ENCODE data around the gene KLK14.

Gene KLK14, protein sequence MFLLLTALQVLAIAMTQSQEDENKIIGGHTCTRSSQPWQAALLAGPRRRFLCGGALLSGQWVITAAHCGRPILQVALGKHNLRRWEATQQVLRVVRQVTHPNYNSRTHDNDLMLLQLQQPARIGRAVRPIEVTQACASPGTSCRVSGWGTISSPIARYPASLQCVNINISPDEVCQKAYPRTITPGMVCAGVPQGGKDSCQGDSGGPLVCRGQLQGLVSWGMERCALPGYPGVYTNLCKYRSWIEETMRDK

DNA sequence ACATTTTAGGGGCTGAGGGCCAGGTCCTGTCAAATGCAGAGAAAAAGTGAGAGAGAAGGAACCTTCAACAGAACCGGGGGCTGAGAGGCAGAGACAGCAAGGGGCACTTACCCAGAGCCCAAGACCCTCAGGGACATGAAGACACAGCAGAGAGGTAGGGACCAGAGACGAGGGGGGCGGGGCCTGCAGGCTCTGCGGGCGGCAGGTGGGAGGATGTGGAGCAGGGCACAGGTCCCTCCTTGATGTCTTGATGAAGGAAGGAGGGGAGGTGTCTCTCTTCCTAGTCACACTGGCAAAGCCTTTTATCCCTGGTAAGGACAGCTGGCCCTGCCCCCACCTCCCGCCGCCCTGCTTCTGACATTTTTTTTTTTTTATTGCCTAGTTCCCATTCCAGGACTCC, at the start of gene KLK14:
TSS of gene KLK14 (minus strand) at position 277 of the 400 bp plus-strand sequence. CDS start at position 4, 273 bp downstream.
- DNase-seq (ENCODE audit: low read depth) = no peak

DNA sequence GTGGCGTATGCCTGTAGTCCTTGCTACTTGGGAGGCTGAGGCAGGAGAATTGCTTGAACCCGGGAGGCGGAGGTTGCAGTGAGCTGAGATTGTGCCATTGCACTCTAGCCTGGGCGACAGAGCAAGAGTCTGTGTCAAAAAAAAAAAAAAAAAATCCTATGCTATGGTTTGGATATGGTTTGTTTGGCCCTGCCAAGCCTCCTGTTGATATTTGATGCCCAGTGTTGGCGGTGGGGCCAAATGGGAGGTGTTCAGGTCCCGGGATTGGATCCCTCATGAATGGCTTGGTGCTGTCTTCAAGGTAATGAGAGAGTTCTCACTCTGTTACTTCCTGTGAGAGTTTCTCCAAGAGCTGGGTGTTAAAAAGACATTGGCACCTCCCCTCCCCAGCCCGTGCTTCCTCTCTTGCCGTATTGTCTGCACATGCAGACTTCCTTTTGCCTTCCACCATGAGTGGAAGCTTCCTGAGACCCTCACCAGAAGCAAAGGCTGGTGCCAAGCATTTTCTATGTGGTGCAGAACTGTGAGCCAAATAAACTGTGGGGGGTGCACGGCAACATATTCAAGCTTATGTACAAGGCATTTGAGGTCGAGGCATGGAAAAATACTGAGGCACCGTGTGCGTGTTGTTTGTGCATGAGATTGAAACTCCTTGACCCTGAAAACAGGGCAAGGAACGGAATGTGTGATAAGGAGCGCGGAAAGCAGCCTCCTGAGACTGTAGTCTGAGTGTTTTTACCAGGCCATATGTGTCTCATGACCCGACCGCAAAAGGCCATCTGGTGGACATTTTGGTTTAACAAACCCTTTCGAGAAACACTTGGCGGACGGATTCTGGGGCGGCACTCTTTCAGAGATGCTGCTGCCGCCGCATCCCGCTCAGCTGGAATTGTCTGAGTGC, 49.3 kb upstream of the KLK14 start:
- DNase-seq (ENCODE audit: low read depth) = no peak

DNA sequence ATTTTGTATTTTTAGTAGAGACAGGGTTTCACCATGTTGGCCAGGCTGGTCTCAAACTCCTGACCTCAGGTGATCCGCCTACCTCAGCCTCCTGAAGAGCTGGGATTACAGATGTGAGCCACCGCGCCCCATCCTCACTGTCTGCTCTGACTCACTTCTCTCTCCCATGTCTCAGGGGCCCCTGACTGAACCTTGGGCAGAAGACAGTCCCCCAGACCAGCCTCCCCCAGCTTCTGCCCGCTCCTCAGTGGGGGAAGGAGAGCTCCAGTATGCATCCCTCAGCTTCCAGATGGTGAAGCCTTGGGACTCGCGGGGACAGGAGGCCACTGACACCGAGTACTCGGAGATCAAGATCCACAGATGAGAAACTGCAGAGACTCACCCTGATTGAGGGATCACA, 47.0 kb upstream of the KLK14 start:
- DNase-seq (ENCODE audit: low read depth) = no peak

DNA sequence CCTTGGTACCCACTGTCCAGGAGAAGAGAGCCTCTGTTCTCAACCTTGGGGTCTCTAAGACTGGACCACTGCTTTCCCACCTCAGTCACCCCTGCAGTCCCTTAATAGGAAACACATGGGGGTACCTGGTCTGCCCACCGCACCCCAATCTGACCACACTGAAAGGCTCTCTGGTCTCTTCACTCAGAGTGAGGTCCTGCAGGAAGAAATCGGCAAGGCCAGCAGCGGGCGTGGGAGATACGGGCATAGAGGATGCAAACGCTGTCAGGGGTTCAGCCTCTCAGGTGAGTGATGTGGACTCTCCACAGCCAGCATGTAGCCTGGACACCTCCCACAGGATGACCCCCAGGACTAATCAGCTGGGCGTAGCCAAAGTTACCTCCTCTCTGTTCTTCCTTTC, 45.5 kb upstream of the KLK14 start:
- DNase-seq (ENCODE audit: low read depth) = no peak

DNA sequence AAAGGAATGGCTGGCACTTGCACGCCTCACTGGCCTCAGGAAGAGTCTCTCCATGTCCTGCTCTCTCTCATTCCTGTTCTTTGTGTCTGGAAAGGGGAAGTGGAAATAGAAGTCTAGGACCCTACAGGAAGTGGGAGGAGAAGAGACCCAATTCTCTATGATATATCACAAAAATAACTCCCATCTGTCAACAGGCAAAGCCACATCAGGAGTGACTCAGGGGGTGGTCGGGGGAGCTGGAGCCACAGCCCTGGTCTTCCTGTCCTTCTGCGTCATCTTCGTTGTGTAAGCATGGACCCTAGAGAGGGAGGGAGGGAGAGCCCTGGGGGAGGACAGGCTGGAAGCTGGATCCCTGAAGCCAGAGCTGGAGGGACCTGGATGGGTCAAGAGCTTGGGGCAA, 45.1 kb upstream of the KLK14 start:
- no peak for DNase-seq (ENCODE audit: low read depth)

DNA sequence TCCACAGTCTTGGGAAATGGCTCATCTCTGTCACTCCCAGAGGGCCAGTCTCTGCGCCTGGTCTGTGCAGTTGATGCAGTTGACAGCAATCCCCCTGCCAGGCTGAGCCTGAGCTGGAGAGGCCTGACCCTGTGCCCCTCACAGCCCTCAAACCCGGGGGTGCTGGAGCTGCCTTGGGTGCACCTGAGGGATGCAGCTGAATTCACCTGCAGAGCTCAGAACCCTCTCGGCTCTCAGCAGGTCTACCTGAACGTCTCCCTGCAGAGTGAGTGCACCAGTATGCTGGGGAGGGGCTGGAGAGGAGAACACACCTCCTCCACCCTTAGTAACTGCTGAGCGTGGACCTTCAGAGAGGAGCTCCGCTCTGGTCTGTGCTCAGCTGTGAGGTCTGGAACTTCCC, 44.3 kb upstream of the KLK14 start:
- DNase-seq (ENCODE audit: low read depth) = no peak

DNA sequence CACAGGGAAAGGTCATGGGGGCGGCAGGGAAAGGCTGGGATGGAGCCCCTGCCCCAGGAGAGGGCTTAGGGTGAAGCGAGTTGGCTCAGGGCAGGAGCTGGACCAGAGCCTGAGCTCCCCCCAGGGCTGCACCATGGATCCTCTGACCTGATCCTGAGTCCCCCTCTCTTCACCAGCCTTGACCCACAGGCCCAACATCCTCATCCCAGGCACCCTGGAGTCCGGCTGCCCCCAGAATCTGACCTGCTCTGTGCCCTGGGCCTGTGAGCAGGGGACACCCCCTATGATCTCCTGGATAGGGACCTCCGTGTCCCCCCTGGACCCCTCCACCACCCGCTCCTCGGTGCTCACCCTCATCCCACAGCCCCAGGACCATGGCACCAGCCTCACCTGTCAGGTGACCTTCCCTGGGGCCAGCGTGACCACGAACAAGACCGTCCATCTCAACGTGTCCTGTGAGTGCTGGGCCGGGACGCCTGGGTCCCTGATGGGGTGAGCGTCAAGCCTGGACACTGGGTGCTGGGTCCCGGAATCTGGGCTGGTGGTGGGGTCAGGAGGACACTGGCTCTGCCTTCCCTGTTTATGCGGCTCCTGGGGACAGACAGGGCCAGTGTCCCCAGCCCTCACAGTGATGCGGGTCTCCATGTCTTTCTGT, 42.9 kb upstream of the KLK14 start:
- DNase-seq (ENCODE audit: low read depth) = no peak

DNA sequence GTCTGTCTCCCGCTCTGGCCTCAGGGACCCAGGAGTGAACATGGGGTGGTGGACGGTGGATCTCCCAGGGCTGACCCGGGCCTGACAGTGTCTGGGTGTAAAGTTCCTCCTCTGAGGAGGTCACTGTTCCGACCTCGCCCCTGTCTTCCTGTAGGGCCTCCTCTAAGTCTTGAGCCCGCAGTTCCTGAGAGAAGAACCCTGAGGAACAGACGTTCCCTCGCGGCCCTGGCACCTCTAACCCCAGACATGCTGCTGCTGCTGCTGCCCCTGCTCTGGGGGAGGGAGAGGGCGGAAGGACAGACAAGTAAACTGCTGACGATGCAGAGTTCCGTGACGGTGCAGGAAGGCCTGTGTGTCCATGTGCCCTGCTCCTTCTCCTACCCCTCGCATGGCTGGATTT, 42.0 kb upstream of the KLK14 start, which contains the start of gene SIGLEC9:
TSS of gene SIGLEC9 (plus strand) at position 178 of the 400 bp plus-strand sequence. CDS start at position 247, 69 bp downstream.
- no peak for DNase-seq (ENCODE audit: low read depth)

DNA sequence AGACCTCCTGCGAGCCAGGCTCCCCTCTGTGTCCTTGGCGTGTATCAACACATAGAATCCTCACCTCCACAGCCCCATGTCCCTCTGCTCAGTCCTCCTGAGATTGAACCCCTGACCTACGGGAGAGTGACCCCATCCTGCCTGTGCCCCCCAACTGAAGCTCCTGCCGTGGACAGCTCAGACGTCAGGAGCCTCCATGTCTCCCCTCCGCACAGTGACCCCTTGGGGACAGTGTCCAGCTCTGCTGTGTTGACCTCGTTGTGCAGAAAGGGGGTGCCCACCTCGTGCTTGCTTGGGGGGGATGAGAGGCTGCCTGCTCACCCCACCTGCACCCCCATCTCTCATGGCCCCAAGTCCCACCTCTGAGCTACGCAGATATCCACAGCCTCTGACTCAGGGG, 41.5 kb upstream of the KLK14 start:
- DNase-seq (ENCODE audit: low read depth) = no peak

DNA sequence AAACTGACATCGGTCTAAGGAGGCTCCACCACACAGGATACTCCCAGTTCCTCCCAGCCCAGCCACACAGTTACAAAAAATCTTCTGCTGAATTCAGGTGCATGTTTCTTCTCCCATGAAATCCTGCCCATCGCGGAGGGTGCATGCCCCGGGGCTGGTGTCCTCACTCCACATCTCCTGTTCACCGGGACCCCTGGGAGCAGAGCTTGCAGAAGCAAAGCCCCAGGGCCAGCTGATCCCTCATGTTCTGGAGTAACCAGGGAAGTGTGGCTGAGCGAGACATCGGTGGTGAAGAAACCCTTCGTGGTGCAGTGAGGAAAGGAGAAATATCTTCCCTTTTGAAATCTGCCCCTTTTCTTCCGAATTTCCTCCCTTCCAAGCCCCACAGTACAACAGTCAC, 41.1 kb upstream of the KLK14 start:
- DNase-seq (ENCODE audit: low read depth) = no peak

DNA sequence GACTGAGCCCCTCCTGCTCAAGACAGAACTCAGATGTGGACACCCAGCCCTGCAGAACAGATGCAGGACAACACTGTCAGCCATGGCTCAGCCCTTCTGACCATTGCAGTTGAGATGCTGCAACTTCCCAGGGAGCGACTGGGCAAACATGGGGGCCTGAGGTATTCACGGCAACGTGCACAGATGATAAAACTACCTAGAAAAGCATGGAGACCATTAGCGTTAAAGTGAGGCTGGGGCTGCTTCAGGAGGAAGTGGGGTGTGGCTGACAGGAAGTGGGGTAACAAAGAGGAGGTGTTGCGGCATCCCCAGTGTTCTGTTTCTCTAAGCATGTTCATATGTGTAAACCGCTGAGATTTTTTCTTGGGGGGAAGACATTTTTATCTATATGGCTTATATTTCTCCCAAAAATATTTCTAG, 40.7 kb upstream of the KLK14 start:
- DNase-seq (ENCODE audit: low read depth) = no peak

DNA sequence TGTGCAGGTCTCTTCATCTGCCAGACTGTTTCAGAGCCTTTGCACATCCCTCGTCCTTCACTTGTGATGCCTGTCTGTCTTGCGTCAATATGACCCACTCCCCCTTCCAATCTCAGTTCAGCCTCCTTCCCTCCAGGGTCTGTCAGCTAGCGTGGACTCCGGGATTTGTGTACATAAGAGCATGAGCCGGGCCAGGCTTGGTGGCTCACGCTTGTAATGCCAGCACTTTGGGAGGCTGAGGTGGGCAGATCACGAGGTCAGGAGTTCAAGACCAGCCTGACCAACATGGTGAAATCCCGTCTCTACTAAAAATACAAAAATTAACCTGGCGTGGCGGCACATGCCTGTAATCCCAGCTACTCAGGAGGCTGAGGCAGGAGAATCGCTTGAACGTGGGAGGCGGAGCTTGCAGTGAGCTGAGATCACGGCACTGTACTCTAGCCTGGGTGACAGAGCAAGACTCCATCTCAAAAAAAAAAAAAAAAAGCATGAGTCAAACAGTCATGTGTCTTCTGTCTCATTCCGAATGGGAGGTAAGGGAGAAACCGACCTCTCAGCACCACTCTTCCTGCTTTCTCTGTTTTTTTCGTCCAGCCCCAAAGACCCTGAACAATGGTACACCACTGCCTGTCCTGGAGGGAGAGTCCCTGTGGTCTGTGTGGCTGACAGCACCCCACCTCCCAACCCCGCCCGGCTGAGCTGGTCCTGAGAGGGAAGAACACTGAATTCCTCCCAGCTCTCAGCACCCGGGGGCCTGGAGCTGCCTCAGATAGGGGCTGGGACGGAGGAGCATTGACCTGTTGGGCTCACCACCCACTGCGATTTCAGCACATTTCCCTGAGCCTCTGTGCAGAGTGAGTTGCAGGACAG, 39.7 kb upstream of the KLK14 start:
- DNase-seq (ENCODE audit: low read depth) = no peak

DNA sequence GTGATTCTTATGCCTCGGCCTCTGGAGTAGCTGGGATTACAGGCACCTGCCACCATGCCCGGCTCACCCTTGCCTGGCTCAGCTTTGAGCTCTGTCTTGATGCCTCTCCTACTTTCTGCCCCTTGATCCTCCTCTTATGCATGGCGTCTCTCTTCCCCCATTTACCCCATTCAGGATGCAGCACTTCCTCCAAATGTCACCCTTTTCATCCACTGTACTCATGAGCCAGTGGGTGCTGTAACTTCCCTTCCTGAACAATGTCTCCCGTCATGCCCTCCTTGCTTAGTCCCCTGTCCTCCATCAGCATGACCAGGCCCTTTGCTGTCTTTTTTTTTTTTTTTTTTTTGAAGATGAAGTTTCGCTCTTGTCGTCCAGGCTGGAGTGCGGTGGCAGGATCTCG, 38.6 kb upstream of the KLK14 start:
- DNase-seq (ENCODE audit: low read depth) = no peak

DNA sequence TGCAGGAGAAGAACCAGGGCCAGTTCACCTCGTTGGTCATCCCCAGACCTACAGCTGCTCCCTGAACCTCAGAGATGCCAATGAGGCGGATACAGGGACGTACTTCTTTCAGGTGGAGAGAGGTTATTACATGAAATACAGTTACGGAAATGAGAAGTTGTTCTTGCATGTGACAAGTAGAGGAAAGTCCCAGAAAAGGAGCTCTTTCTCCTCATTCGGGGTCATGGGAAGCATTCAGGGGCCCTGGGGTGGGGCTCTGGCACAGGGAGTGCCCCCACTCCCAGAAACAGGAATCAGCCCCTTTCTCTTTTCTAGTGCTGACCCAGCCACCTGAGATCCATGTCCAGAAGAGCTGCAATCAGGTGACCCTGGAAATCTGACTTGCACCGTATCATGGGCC, 37.5 kb upstream of the KLK14 start:
- no peak for DNase-seq (ENCODE audit: low read depth)

DNA sequence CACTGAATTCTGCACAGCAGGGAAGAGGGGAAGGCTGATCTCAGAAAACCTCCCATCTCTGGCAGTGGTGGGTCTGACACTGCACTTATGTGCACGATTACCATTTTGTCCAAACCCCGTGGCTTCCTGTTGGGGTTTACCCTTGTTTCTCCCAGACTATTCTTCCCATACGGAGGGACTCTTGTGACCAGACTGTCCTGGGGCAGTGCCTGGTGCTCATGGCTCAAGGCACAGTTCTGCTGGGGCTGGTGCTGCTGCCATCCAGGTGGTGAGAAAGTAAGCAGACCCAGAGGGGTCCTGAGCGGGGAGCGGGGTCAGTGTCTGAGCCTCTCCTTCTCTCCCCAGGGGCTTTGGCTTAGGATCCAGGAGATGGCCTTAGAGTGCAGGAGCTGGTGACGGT, 36.9 kb upstream of the KLK14 start:
- no peak for DNase-seq (ENCODE audit: low read depth)

DNA sequence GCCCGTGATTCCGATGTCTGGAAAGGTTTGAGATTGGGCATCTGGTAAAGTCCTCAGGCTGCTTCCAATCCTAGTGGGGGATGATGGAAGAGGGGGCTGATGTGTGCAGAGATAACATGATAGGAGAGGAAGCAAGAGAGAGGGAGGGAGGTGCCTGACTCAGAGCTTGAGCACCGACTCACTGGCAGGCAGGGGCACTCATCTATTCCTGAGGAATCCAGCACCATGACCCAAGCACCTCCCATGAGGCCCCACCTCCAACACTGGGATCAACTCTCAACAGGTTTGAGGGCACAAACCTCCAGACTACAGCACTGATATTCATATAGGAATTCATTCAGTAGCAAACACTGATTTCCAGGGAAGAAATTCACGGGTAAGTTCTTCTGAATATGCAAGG, 36.4 kb upstream of the KLK14 start:
- no peak for DNase-seq (ENCODE audit: low read depth)

DNA sequence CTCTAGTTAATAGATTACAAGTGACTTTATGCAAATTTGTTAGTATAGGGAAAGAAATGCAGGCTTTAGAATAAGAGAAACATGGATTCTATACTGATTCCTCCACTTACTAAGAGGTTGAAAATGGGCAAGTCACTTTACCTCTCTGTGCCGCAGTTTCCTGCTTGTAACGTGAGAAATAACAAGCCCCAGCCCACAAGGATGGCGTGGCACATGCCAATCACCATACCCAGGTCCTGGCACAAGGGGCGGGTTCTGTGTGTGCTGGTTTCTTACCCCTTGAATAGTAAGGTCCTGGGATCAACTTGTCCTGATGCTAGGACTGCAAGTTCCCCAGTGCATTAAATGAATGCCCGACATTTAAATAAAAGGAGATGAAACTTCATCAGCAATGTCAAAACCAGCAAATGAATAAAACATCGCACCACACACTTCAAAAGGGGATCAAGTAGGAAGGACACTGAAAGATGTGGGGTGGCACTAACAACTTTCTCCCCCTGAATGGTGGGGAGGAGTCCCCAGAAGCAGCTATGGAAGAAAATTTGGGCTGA, 34.1 kb upstream of the KLK14 start:
- no peak for DNase-seq (ENCODE audit: low read depth)

DNA sequence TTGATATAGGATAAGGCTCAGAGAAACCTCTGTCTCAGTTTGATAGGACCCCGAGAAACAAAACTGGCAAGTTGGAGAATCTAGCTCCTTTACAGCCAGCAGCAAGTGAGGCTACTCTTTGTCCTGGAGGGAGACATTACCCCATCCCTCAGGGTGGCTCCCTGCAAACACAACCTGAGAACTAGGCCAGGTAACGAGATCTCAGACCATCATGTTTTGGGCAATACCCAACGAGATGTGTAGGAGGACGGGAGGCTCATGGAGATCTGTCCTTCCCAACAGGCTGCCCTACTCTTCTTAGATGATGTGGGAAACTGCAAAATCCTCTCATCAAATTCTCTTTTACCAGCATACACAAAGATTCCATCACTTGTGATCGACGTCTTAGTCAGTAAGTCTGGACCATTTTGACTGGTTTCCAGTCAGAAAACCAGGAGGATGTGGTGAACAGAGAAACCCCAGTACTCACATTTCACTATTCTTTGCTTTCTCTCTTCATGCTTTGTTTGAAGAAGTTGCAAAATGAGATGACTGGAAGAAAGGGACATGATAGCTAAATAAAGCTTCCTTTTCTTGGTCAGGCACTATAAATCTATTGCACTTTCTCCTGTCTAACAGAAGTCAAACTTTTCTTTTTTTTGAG, 31.5 kb upstream of the KLK14 start:
- DNase-seq (ENCODE audit: low read depth) = no peak

DNA sequence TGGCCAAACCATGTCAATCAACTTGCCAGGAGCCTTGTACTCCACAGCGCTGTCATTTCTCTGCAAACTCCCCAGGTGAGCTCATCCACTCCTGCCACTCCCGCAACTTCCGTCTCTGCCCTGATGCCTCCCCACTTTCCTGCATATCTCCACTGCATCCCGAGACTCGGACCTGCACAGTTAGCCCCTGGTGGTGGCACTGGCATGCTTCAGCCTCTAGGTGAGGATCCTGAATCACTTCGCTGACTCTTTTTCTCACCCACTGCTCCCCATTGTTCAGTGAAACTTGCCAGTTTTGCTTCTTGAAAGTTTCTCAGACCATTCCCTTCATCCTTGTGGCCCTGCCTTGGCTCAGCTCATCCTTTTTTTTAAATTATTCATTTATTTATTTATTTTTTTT, 28.9 kb upstream of the KLK14 start:
- DNase-seq (ENCODE audit: low read depth) = no peak

DNA sequence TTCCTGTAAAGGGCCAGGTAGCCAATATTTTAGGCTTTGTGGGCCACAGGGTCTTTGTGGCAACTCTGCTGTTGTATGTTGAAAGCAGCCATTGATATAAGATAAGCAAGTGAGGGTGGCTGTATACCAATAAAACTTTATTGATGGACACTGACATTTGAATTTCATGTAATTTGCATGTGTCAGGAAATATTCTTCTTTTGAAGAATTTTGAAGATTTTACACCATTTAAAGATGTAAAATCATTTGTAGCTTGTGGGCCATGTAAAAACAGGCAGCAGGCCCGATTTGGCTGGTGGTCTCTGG, 27.9 kb upstream of the KLK14 start:
- DNase-seq (ENCODE audit: low read depth) = no peak

DNA sequence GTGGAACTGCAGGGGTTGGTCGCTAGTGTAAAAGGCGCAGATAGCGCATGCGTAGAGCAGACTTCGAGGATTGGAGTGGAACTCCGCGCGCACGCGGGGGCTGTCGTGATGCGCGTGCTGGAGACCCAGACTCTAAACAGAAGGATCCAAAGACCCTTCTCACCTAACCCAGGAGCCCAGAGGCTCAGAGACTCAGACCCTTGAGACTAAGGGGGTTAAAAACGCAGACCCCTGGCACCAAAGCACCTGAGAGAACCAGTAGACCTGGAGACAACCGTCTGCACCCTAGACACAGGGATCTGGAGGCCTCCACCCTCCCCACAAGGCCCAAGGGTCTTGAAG, 26.1 kb upstream of the KLK14 start:
- DNase-seq (ENCODE audit: low read depth) = no peak
